Superior temporal gyrus (tissue), 1 donor: ENCODE measurements around the gene SPDYE2B.
"Not testable (repeated sequence)": the region's sequence is repeated elsewhere in the genome, so short reads cannot be mapped to it uniquely, and the experiment has no call there.

Experiments
- DNase-seq: peaks from one replicate; pipeline ENCODE4 v3.0.0-alpha.2; 2016; ENCODE audit errors: extremely low spot score

The SPDYE2B gene

GRCh38 chr7:102649924-102650323 lies at the start of gene SPDYE2B:
TSS of gene SPDYE2B (plus strand) at chr7:102650319. CDS start at chr7:102652349, 2,030 bp downstream.
- not testable (repeated sequence) for DNase-seq

GRCh38 chr7:102602317-102602716 lies 47.8 kb upstream of the SPDYE2B start:
- DNase-seq: not testable (repeated sequence)

GRCh38 chr7:102604431-102605145 lies 45.5 kb upstream of the SPDYE2B start:
- DNase-seq: not testable (repeated sequence)

GRCh38 chr7:102606848-102607247 lies 43.3 kb upstream of the SPDYE2B start:
- DNase-seq: not testable (repeated sequence)

GRCh38 chr7:102609734-102610133 lies 40.4 kb upstream of the SPDYE2B start:
- not testable (repeated sequence) for DNase-seq

GRCh38 chr7:102610441-102610840 lies 39.7 kb upstream of the SPDYE2B start:
- not testable (repeated sequence) for DNase-seq

- DNase-seq: not testable (repeated sequence)
Observed at GRCh38 chr7:102611013-102611674, 39.0 kb upstream of the SPDYE2B start.

- peak; percentile 3 for DNase-seq
Observed at GRCh38 chr7:102611675-102612325, 38.3 kb upstream of the SPDYE2B start.

GRCh38 chr7:102613575-102614345 lies 36.4 kb upstream of the SPDYE2B start:
- not testable (repeated sequence) for DNase-seq

- not testable (repeated sequence) for DNase-seq
Observed at GRCh38 chr7:102614346-102614697, 35.8 kb upstream of the SPDYE2B start.

GRCh38 chr7:102614873-102615272 lies 35.2 kb upstream of the SPDYE2B start:
- DNase-seq: not testable (repeated sequence)

- DNase-seq: not testable (repeated sequence)
Observed at GRCh38 chr7:102615930-102616329, 34.2 kb upstream of the SPDYE2B start.

GRCh38 chr7:102616507-102617125 lies 33.5 kb upstream of the SPDYE2B start, which contains the start of gene RASA4:
TSS of gene RASA4 (minus strand) at chr7:102616756. CDS start at chr7:102616689, 67 bp downstream.
- peak; percentile 0 for DNase-seq

GRCh38 chr7:102618122-102618521 lies 32.0 kb upstream of the SPDYE2B start:
- not testable (repeated sequence) for DNase-seq

- not testable (repeated sequence) for DNase-seq
Observed at GRCh38 chr7:102627271-102627904, 22.7 kb upstream of the SPDYE2B start.

GRCh38 chr7:102630622-102631021 lies 19.5 kb upstream of the SPDYE2B start:
- not testable (repeated sequence) for DNase-seq

GRCh38 chr7:102634299-102634698 lies 15.8 kb upstream of the SPDYE2B start:
- DNase-seq: not testable (repeated sequence)

- not testable (repeated sequence) for DNase-seq
Observed at GRCh38 chr7:102635354-102635753, 14.8 kb upstream of the SPDYE2B start.

GRCh38 chr7:102636956-102637355 lies 13.2 kb upstream of the SPDYE2B start:
- not testable (repeated sequence) for DNase-seq

- DNase-seq: not testable (repeated sequence)
Observed at GRCh38 chr7:102638848-102639247, 11.3 kb upstream of the SPDYE2B start.

- not testable (repeated sequence) for DNase-seq
Observed at GRCh38 chr7:102642691-102643090, 7.4 kb upstream of the SPDYE2B start, which contains the start of gene UPK3BL1. TSS of gene UPK3BL1 (minus strand) at chr7:102642791. CDS start at chr7:102642741, 50 bp downstream.
